ENCODE measurements around the gene TRIM33.

GRCh38 chr1:114367810-114368209 is 143.2 kb downstream of the TRIM33 start:
- TF ChIP-seq CTCF (IDR thresholded peaks at IDR 0.05) = no peak
- TF ChIP-seq POLR2AphosphoS5 (IDR thresholded peaks at IDR 0.05) = no peak

Data from gastroesophageal sphincter (tissue), 3 donors.